GM19025 (cell line): ENCODE measurements around the gene FGF14.

Source experiments
- ATAC-seq: cut with Tn5 transposase; IDR thresholded peaks from one replicate; pipeline ENCODE4 v1.9.1; 2021; ENCODE audit warnings: mild to moderate bottlenecking, low read depth, moderate library complexity; ENCODE audit not compliant: unreplicated experiment

The FGF14 gene

DNA sequence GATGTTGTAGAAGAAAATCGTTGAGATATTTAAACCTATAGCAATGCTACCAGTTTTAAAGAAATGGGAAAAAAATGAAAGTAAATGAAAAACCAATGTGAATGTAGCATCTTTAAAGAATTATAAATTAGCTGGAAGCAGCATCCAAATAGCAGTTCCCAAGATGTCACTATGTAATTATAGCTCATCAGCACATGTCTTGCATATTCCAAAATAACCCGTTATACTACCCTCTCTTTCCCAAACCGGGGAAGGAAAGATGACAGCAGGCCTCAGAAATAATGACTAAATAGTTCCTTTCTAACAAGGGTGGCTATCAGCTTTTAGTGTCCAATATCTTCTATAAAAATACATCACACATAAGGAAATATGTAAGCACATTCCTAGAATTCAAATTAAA is 140.5 kb downstream of the FGF14 start:
- ATAC-seq: no peak

DNA sequence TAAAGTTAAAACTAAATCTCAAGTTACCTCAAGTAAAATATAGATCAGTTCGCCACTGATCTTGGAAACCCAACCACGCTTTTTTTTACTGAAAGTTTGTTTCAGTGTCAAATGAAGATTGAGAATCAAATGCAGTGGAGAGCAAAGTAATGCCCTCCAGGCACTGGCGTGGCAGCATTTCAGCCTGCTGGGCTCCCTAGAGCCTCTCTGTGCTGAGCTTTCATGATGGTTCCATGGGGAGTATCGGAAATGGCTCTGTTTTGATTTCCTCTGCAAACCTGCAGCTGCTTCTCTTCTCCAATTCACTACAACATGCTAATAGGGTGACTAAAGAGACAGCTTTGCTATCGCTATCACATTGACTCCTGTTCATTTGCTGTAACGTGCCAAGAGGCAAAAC is 141.6 kb downstream of the FGF14 start:
- ATAC-seq: no peak

DNA sequence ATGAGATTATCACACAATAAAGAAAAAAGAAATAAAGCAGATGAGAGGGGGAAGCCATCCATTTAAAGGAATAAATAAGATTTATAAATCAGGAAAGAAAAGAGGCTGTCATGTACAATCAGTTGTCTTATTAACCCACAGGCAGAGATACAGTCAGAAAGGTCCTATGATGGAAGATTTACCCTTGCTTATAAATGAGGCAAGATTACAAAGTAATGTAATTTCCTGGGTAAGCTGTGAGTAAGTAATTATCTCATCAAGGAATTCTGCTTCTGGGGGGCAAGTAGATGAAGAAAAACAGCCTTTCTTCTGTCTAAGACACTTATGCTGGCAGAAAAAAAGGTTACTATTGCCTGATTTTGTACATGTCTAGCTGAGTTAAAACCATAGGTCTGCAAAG is 146.4 kb downstream of the FGF14 start:
- ATAC-seq: no peak

DNA sequence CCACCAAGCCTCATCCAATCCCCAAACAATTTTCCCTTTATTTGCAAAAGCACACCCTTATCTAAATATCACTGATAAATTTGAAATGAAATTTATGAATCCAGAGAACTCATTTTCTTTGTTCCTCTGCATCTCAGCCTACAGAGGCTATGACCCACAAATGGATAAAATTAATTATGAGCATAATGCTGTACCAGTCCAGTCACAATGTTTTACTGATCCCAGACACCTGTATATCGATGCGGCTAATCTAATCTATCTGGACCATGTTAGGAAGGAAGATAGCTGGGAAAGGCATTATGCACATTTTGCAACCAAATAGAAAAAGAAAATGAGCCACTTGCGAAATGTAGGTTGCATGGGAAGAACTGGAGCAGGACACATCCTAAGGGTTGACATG is 150.0 kb downstream of the FGF14 start:
- no peak for ATAC-seq

DNA sequence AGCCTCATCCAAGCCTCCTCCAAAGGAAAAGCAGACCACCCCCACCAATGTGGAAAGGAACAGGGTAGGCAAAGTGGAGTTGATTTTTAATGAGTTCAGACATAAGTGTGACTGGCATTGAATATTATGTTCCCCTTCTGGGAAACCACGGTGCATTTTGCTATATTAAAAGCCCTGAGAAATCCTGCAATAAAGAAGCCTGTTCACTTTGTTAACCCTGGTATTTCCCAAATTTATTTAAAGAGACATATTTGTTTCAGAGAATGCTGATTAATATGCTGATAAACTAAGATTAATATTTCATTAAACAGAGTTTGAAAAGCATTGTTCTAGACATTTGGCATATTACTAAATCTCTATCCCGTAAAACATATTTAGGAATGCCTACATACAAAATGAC is 151.4 kb downstream of the FGF14 start:
- ATAC-seq: no peak

DNA sequence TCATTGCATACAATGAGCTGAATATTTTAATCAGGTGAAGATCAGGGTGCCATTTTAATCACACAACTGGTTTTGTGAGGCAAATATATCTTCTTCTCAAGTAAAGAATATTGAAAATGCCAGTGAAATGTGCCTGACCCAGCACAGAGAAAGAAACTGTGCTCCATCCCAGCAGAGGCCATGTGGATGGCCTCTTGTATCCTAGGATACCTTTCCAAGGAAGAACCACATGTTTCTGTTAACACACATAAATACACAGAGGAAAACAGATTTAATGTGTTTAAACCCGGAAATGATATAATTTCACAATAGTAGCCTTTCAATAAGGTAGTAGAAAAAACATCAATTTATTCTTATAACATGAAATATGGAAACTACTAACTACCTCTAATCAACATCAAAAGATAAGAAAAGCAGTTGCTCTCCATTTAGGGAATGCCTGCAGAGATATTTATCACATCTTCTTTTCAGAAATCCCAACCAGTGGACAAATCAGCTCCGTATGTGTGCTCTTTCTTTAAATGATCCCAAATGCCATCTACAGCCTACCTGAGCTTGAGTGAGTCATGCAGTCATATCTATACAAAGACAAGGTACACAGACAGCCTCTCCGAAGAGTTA is 157.1 kb downstream of the FGF14 start:
- ATAC-seq: no peak

DNA sequence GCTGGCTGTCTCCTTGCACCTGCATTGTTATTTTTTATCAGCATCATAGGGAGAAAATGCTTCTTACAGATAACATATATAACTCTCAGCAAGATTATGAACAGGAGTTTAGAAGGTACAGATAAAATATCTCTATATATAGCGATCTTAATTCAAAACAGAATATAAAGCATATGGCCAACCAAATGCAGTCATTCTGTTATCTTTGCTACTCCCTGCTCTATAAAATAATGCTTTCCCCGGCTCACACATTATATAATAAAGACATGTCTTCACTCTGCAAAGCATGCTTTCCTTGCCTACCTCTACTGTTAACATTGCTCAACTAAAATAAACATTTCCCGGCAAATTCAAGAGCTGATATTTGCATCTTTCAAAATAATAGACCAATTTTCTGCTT is 161.7 kb downstream of the FGF14 start:
- no peak for ATAC-seq

DNA sequence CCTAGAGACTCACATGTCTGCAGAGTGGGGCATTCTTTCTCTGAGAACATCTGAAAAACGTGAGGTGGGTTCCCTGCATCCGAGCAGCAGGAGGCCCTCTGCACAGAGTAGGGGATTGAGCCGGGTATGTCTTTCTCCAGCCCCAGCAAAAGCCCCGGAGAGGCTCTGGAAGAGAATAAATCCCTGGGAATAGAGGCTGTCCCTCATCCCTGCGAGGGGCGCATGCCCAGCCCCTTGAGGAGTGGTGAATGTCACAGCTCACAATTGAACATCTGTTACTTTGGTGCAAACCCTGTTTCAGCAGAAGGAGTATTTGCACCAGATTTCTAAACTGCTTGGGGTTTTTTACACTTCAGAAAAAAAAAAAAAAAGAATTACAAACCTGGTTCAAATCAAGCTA is 164.6 kb downstream of the FGF14 start:
- ATAC-seq: no peak

DNA sequence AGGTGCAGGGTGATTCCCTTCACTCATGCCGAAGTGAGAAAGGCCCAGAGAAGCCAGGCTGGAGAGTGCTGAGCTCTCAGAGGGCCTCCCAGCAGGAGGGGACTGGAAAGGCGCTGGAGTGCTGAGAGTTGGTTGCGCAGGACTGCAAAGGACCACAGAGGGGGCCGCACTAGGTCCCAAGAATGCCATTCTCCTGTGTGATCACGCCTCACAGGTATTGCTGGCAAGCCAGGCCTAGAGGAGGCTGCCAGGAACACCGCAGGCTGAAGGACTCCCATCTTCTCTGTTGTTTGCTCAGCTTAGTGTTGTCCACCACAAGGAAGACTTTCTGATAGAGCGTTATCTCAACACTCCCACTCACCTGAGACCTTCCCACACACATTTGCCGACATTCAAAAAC is 165.0 kb downstream of the FGF14 start:
- no peak for ATAC-seq

DNA sequence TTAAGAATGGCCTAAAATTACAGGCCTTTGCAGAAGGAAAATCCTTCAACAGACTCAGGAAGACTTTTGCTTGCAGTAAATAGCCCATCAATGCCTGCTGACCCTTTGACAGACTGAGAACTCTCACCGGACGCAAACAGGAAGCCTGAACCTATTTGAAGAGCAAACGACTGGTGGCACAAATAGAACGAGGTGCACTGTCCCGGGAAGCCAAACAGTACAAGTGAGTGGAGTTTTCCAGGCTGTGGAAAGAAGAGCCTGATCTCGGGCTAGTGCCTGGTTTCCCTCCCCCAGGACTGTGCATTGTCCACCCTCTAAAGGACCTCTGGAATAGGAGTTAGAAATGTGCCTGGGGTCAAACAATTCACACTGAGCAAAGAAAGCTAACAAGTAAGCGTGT is 165.5 kb downstream of the FGF14 start:
- ATAC-seq: no peak

DNA sequence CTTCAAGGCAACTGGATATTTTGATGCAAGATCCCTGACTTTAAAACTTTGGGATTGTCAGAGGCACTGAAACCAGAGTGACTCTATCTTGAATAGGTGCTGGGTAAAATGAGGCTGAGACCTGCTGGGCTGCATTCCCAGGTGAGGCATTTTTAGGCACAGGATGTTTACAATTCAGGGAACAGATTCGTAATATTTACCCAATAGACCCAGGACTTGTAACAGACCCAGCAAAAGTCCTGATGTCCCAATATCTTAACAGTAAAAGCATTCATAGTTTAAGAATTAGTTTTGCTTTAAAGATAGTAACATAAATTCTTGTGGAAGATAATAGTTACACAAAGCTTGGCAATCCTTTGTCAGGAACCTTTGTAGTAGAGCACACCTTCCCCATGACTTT is 166.2 kb downstream of the FGF14 start:
- no peak for ATAC-seq

DNA sequence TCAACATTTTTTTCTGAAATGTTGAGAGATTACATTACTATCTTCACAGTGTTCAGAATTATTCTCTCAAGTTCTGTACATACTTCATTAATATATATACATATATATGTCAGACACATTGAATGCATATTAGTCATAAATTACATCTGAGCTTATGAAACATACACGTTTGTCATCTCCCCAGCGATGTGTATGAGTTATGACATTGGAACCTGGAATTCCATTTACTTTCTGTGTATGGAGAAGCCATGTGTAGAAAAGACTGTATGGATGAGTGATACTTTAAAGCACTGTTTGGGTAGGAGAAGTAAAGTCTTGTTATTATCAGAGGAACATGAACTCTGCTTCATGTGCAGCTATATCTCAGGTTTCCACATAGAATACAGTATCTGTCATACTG is 167.2 kb downstream of the FGF14 start:
- no peak for ATAC-seq

DNA sequence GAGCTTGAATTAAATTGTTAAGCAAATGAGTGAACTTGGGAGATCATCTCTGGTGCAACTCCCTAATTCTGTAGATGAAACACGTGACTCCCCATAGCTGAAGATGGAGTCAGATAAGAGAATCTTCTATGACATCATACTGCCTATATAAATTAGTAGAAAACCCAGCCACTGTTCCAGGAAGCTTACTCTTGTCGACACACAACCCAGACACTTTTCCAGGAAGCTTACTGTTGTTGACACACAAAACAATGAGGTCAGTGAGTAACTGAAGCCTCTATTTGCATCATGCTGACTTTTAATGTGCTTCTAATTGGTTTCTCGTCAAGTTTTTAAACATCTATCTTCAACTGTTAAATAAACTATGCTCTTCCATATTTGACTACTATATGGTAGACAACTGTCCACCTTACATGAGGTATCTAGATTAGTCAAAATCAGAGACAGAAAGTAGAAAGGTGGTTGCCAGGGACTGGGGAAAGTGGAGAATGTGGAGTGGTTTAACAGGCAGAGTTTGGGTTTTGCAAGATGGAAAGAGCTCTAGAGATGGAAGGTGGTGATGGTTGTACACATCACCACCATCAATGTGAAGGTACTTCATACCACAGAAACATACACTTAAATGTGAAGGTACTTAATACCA is 168.2 kb downstream of the FGF14 start:
- no peak for ATAC-seq

DNA sequence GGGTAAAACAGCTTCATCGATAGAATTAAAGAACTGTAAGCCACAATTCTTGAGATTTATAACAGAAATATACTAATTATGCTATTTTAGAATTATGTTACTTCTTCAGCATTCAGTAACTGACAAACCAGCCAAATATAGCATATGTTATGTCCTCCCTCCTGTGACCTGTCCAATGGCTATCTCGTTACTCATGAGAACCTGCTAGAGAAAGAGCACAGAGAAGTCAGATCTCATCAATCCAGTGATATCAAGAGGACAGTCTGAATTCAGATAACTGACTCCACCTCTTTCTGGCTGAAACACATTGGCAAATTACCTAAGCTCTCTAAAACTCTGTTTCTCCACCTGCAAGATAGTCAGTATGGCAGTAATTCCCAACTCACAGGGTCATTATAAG is 170.4 kb downstream of the FGF14 start:
- ATAC-seq: no peak

DNA sequence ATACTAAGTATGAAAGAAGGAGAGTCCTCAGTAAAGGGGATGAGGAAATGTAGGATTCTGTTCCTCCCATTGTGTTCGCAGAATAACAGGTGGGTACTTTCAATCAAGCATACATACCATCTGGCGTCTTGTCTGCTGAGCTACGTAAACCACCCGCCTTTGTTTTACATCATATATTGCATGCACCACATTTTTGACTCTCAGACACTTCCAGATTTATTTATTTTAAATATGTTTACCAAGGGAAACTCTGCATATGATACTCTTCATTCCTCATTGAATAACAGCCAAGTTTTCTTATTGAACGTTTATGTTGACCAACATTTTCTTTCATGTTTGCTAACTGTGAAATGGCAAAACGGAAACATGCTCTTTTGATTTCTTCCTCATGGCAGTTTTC is 174.1 kb downstream of the FGF14 start:
- ATAC-seq: no peak

DNA sequence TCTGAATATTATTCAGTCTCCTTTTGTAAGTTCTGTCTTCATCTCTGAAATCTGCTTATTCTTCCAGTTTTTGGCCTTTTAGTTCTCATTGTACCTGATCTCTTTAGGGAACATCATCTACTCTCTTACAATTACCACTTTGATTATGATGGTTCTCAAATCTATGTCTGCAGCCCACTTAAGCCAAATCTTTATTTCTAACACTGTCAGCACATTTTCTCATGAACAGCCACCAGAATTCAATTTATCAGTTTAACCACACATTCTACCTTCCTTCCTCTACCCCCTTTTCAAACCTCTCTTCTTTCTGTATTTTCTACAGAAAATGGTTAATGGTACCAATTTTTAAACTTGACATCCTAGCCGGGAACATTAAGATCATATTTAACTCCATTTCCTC is 175.3 kb downstream of the FGF14 start:
- ATAC-seq: no peak

DNA sequence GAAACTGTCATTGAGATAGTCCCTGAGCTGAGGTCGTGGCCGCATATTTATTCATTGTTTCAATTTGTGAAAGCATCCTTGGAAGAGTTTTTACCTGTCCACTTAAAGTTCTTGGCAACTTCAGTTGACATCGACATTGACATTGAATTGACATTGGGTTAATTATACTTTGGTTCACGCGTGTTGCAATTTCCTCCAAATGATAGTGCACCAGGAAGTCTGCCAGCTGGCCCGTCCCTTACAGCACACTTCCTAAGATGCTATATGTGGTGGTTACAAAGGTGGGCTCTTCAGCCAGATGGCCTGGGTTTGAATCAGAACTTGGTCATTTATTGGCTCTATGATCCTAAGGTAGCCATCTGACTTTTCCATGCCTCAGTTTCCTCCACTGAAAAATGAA is 176.0 kb downstream of the FGF14 start:
- no peak for ATAC-seq

DNA sequence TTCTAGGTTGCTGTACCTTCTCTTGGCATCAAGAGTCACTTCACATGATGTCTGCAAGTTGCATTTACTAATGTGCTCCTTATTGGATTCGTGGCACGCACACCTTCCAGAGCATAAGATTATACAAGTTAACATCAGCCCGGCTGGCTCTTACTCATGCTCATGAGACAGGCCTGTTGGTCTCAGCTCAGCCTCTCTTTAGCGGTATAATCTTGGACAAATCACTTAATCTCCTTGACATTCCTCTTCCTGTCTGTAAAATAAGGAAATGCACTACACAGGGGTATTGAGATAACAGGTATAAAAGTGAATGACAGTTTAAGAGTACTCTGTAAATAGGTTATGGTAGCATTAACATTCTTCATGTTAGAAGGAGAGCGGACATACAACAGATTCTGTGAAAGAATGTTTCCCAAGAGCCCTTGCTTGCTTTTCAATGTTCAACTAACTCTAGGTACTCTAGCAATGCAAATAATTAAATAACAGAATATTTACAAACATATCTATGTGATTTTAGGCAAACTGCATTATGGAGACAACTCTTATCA is 181.1 kb downstream of the FGF14 start:
- ATAC-seq: no peak

DNA sequence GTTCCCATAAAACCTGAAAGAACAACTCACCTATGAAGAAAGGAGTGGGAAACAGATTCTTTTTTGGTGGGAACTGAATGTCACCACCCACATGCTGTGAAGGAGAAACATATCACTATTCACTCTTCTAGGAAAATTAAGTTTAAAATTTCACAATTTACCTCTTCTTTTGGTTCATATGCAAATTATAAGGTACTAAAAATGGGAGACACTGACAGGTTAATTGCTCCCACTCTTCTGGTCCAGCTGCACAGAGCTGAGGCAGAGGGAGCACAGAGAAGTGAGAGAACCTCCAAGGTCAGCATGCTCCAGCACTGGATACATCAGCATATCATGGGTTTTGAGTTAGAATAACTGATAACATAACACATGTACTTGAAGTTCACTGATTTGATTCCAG is 186.9 kb downstream of the FGF14 start:
- no peak for ATAC-seq

DNA sequence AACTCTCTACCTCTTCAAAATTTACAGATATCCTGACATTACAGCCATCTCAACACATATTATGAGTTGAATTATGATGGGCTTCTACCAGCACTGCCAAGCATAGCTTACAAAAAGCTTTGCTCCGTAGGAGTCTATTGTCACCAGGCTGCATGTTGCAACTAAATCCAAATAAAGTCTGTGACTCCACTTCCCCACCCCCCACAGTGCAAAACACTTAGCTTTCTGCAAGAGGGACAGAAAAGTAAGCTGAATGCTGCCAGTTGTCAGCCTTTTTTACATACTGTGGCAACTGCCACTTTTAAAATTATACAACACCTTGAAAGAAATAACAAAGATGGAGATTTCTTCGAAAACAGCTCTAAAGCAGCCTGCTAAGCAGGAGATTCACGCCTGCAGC is 189.1 kb downstream of the FGF14 start:
- no peak for ATAC-seq

DNA sequence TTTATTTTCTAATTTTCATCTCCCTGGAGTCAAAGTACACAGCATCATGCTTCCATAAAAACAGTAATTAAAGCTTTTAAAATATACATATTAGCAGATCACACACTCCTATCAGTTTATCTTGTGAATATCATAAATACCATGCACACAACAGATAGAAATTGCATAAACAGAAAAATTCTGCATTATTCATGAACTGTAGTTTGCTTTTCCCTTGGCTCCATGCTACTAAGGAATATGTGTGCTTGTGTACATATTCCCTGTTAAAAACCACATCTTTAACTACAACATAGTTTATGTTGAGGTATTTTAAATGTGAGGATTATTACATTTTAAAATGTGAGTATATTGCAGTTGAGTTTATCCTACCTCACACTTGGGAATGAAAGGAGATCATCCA is 193.5 kb downstream of the FGF14 start:
- no peak for ATAC-seq

DNA sequence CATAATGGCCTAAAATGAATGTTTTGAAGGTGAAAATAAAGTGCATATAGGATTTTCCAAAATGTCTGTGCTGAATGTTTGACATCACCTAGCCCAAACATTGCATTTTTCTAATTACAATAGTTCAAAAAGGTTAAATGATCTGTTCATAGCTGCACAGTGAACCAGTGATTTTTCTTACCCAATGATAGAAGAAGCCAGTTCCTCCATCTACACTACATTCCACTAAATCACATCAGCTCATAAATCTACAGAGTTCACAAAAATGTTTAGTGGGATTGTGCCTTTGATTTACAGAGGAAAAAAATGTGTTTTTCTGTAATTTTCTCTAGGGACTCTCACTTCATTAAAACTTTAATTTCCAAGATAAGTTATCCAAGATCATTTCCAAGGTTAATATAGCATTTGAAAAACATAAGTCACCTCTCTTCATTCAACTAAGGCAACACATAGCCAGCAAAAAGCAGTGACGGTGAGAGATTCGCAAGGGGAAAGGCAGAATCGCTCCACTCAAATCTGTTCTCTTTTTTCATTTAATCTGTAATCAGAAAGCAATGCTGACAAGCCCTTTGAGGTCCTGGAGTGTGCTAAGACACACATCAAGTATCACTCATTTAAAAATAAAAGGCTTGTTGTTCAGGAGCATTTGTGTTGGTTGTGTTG is 194.0 kb downstream of the FGF14 start:
- no peak for ATAC-seq
